ENCODE data around the gene VPS18. TPM values are rescaled to one million over a fixed set of nuclear protein-coding genes. Genes with fewer than 3 reads are reported as not detected.

VPS18 gene
- total RNA-seq, 2 experiments from 2014 or later = 7.8 to 8.8 TPM

Other genes with a start within 250 kb of the VPS18 start
- gene RAD51, start 199.3 kb upstream of the VPS18 start, total RNA-seq = 10 to 100 TPM; 67.1 to 70.0 TPM
- 10 to 100 TPM; 22.6 to 22.7 TPM for gene RMDN3, start 139.2 kb upstream of the VPS18 start, total RNA-seq
- 10 to 100 TPM; 36.0 to 40.2 TPM for gene GCHFR, start 130.4 kb upstream of the VPS18 start, total RNA-seq
- gene C15orf62, start 124.5 kb upstream of the VPS18 start, total RNA-seq = under 1 TPM; 0.39 to 0.43 TPM
- 10 to 100 TPM; 22.8 to 26.1 TPM for gene ZFYVE19, start 87.4 kb upstream of the VPS18 start, total RNA-seq
- 10 to 100 TPM; 32.5 to 34.5 TPM for gene DNAJC17, start 87.0 kb upstream of the VPS18 start, total RNA-seq
- gene PPP1R14D, start 65.7 kb upstream of the VPS18 start, total RNA-seq = not detected
- 10 to 100 TPM; 11.3 to 13.1 TPM for gene SPINT1, start 50.4 kb upstream of the VPS18 start, total RNA-seq
- under 1 TPM; 0.29 to 0.53 TPM for gene RHOV, start 20.2 kb upstream of the VPS18 start, total RNA-seq
- gene DLL4, start 34.9 kb downstream of the VPS18 start, total RNA-seq = not detected
- 10 to 100 TPM; 21.6 to 22.3 TPM for gene CHAC1, start 59.0 kb downstream of the VPS18 start, total RNA-seq
- gene INO80, start 221.8 kb downstream of the VPS18 start, total RNA-seq = 10 to 100 TPM; 19.9 to 22.8 TPM